NT2/D1 (cell line): ENCODE data around the gene TMEM222.
A peak's percentile ranks its signal among the peaks of the same experiment; 100 is the strongest.

Experiments used
- DNase-seq: peaks from one replicate; pipeline ENCODE4 v3.0.0-alpha.2; 2011; ENCODE audit warnings: low read depth, low spot score
- H3K27me3 ChIP-seq: 2 replicates; pipeline ENCODE4 v1.6.0; 2011; ENCODE audit warnings: mild to moderate bottlenecking; ENCODE audit not compliant: insufficient read length, insufficient read depth
- H3K36me3 ChIP-seq: 2 replicates; pipeline ENCODE4 v1.6.1; 2011; ENCODE audit warnings: mild to moderate bottlenecking, low read length, mixed read lengths; ENCODE audit not compliant: insufficient read depth, insufficient read length
- H3K4me1 ChIP-seq: 2 replicates; pipeline ENCODE4 v1.5.1; 2011; ENCODE audit not compliant: insufficient read depth, insufficient read length
- H3K4me3 ChIP-seq: 2 replicates; pipeline ENCODE4 v1.5.1; 2011; ENCODE audit warnings: low read depth; ENCODE audit not compliant: insufficient read length
- H3K9ac ChIP-seq: 2 replicates; pipeline ENCODE4 v1.6.0; 2011; ENCODE audit warnings: low read depth; ENCODE audit not compliant: insufficient read length
- H3K9me3 ChIP-seq: 2 replicates; pipeline ENCODE4 v1.5.1; 2011; ENCODE audit warnings: mild to moderate bottlenecking, low read length; ENCODE audit not compliant: insufficient read depth
- SUZ12 ChIP-seq: IDR thresholded peaks from 2 replicates; pipeline ENCODE4 v1.6.1; 2011; ENCODE audit not compliant: insufficient read length, insufficient read depth; ENCODE audit errors: extremely low read depth
- YY1 ChIP-seq: IDR thresholded peaks from 2 replicates; pipeline ENCODE4 v1.6.1; 2011; ENCODE audit not compliant: insufficient read length, insufficient read depth
- ZNF274 ChIP-seq: IDR thresholded peaks from 2 replicates; pipeline ENCODE4 v1.6.1; 2011; ENCODE audit warnings: mild to moderate bottlenecking, low read depth, low read length

Gene TMEM222

GRCh38 chr1:27335506-27336422 is 13.8 kb downstream of the TMEM222 start:
- H3K9ac ChIP-seq: no peak overlapping the region
- H3K4me3 ChIP-seq: no peak overlapping the region
- no peaks in the 10 kb centered on the region for H3K9me3 ChIP-seq
- peaks cover 13% of the 10 kb centered on the region for H3K4me1 ChIP-seq
- H3K36me3 ChIP-seq: peaks cover 61% of the 10 kb centered on the region
- H3K27me3 ChIP-seq: no peaks in the 10 kb centered on the region
- TF ChIP-seq SUZ12: no peak
- no peak for TF ChIP-seq ZNF274
- no peak for TF ChIP-seq YY1
- no peak for DNase-seq

- Histone ChIP-seq H3K9ac (no peak overlapping the region), H3K36me3 (peaks cover 52% of the 10 kb centered on the region), H3K27me3 (no peaks in the 10 kb centered on the region), H3K4me1 (peaks cover 19% of the 10 kb centered on the region), H3K9me3 (no peaks in the 10 kb centered on the region), H3K4me3 (no peak overlapping the region)
- TF ChIP-seq SUZ12: no peak
- no peak for TF ChIP-seq ZNF274
- TF ChIP-seq YY1: no peak
- no peak for DNase-seq
Measured at GRCh38 chr1:27336756-27337155, 14.8 kb downstream of the TMEM222 start.

DNA sequence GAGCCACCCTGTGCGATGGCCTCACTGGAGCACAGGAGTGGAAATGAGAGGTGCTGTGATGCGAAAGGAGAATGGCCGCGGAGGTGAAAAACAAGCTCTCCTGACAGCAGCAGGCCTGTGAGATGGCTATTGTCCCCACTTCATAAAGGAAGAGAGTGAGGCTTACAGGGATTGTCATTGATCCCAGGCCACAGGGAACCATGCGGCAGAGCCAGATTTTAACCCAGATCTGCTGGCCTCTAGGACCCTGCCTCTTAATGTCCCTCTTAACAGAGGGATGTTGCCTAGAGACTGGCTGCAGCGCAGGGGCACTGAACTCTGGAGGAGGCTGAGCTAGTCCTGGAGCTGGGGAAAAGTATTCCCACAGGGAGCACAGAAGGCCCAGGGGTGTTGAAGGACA is 16.8 kb downstream of the TMEM222 start:
- Histone ChIP-seq H3K36me3 (peaks cover 35% of the 10 kb centered on the region), H3K4me3 (no peak overlapping the region), H3K9ac (peak overlapping the region; percentile 51), H3K27me3 (no peaks in the 10 kb centered on the region), H3K9me3 (no peaks in the 10 kb centered on the region), H3K4me1 (peaks cover 31% of the 10 kb centered on the region)
- no peak for DNase-seq
- TF ChIP-seq ZNF274 (no peak), YY1 (no peak), SUZ12 (no peak)

DNA sequence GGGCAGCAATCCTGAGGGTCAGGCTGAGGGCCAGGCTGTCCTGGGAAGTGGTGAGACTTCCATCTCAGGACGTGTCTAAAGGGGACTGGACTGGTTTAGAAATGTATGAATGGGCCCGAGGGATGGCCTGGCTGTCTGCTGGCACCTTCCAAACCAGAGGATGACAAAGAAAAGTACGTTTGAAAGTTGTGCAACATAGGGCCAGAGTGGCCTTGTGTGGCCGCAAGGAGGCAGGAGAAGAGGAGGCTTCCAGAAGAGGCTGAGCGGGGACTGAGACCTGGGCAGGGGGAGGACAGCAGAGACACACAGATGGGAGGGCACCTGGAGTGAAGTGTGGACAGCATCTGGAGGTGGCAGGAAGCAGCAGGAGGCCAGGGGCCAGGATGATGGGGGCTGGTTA is 17.2 kb downstream of the TMEM222 start:
- Histone ChIP-seq H3K9ac (peak overlapping the region; percentile 51), H3K27me3 (no peaks in the 10 kb centered on the region)

DNA sequence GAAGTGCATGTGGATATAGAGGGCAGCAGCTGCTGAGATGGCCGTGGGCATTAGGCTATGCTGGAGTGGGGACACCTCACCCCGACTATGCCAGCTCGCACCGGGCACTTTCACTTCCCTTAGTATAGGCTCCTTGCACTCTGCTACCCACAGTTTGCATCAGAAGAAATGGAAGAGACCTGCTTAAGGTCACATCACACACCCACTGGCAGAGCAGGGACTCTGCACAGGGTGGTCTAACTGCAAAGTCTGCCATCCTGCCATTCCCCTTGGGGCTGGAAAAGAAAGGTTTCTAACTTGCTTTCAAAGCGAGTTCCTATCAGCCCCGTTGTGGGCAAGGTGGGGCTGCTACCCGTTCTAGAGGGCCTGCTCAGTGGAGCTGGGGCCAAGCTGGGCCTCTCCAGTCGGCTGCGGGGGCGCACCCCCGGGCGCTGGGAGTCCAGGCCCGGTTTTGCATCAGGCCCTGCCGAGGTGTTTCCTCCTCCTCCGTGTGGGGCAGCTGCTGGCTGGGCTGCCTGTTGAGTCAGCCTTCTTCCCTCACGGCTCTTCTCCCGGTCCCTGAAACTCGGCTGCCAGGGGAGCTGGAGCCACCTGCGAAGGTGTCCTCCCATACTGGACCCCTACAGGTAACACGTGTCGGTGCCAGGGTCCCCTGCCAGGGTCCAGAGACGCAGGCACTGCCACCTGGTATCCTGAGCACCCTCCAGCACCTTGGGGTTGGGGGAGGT is 19.7 kb downstream of the TMEM222 start, which contains the start of gene SYTL1:
Gene SYTL1, plus strand, starts transcription at position 498 of the 728 bp plus-strand sequence. CDS start 3,313 bp downstream, outside the sequence.
- no peak for DNase-seq
- TF ChIP-seq YY1: no peak
- no peak for TF ChIP-seq ZNF274
- no peak for TF ChIP-seq SUZ12
- H3K27me3 ChIP-seq: no peaks in the 10 kb centered on the region
- H3K4me3 ChIP-seq: peak within 1 kb of the TSS; percentile 29
- H3K9ac ChIP-seq: peak within 1 kb of the TSS; percentile 68
- H3K36me3 ChIP-seq: peaks cover 24% of the 10 kb centered on the region
- peaks cover 31% of the 10 kb centered on the region for H3K4me1 ChIP-seq
- H3K9me3 ChIP-seq: no peaks in the 10 kb centered on the region

More for the DNA sequence above, 17.2 kb downstream of the TMEM222 start:
- no peak overlapping the region for H3K4me3 ChIP-seq
- TF ChIP-seq ZNF274 (no peak), YY1 (no peak), SUZ12 (no peak)
- H3K4me1 ChIP-seq: peaks cover 31% of the 10 kb centered on the region
- no peaks in the 10 kb centered on the region for H3K9me3 ChIP-seq
- peaks cover 30% of the 10 kb centered on the region for H3K36me3 ChIP-seq
- DNase-seq: no peak

GRCh38 chr1:27342391-27342777 is 20.4 kb downstream of the TMEM222 start:
- Histone ChIP-seq H3K4me1 (peaks cover 36% of the 10 kb centered on the region), H3K9ac (peak overlapping the region; percentile 68), H3K36me3 (peaks cover 29% of the 10 kb centered on the region), H3K4me3 (peak overlapping the region; percentile 29), H3K27me3 (no peaks in the 10 kb centered on the region), H3K9me3 (no peaks in the 10 kb centered on the region)
- TF ChIP-seq YY1 (no peak), ZNF274 (no peak), SUZ12 (no peak)
- DNase-seq: no peak
